Spleen (tissue), 7 donors: ENCODE measurements around the gene JMJD1C.

Experiments used
- POLR2A ChIP-seq, 3 donors: fragments of 450-650 bp; IDR thresholded peaks; one replicate each; pipeline ENCODE4 v1.5.1; 2017; ENCODE audit warnings: antibody characterized with exemption in 3 of 3, mild to moderate bottlenecking in 1 of 3
- TF ChIP-seq, protein P1 (sequence below), 11 experiments: fragments of 200-600 bp in 7 of 11; fragments of 450-650 bp in 4 of 11; sonication (generic) in 4 of 11; IDR thresholded peaks in 8 of 11; conservative IDR thresholded peaks in 3 of 11; 1 replicate in 7 of 11; 2 replicates in 4 of 11; pipeline versions ENCODE4 v1.4.0 to v1.8.0; 2016 to 2021; ENCODE audit warnings: antibody characterized with exemption in 11 of 11, inconsistent platforms in 4 of 11, mild to moderate bottlenecking in 1 of 11
- donor health status: DM: no; HTN: no; CAD: no; lungs with moderate emphysema.
- donor health status: DM: no; HTN: no; CAD: no.
- donor health status: DM: no; HTN: no; CAD: no.

DNA sequence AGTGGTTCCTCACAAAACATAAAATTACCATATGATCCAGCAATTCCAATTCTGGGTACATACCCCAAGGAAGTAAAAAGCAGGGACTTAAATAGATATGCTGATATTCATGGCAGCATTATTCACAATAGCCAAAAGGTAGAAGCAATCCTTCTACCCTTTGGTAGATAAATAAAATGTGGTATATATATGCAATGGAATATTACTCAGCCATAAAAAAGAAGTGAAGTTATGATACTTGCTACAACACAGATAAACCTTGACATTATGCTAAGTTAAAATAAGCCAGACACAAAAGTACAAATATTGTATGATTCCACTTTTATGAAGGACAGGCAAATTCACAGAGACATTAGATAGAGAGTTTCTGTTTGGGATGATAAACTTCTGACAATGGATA, 13.3 kb downstream of the JMJD1C start:
- TF ChIP-seq, protein P1, sequence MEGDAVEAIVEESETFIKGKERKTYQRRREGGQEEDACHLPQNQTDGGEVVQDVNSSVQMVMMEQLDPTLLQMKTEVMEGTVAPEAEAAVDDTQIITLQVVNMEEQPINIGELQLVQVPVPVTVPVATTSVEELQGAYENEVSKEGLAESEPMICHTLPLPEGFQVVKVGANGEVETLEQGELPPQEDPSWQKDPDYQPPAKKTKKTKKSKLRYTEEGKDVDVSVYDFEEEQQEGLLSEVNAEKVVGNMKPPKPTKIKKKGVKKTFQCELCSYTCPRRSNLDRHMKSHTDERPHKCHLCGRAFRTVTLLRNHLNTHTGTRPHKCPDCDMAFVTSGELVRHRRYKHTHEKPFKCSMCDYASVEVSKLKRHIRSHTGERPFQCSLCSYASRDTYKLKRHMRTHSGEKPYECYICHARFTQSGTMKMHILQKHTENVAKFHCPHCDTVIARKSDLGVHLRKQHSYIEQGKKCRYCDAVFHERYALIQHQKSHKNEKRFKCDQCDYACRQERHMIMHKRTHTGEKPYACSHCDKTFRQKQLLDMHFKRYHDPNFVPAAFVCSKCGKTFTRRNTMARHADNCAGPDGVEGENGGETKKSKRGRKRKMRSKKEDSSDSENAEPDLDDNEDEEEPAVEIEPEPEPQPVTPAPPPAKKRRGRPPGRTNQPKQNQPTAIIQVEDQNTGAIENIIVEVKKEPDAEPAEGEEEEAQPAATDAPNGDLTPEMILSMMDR (IDR thresholded peaks at IDR 0.05 in 8 of 11, conservative IDR thresholded peaks at IDR 0.05 in 3 of 11) = no peak
- TF ChIP-seq POLR2A (IDR thresholded peaks at IDR 0.05) = no peak
